Upper lobe of left lung (tissue), 6 donors: ENCODE data around the gene KCNAB1. TPM values are rescaled to one million over a fixed set of nuclear protein-coding genes. Genes with fewer than 3 reads are reported as not detected.

Source experiments
- ATAC-seq, 2 donors: fragments of 200-7000 bp; cut with Tn5 transposase; one replicate each; pipeline ENCODE4 v1.9.1; 2022; ENCODE audit warnings: mild to moderate bottlenecking in 2 of 2, moderate library complexity in 2 of 2; ENCODE audit not compliant: low FRiP score in 2 of 2
- DNase-seq, 2 donors: peaks; one replicate each; pipeline ENCODE4 v3.0.0-alpha.2; 2019 to 2020
- H3K27ac ChIP-seq, 4 donors: fragments of 200-600 bp; sonication (generic); one replicate each; pipeline ENCODE4 v1.5.1; 2016 to 2019
- H3K27me3 ChIP-seq, 4 donors: fragments of 200-600 bp; sonication (generic); one replicate each; pipeline ENCODE4 v1.5.1; 2017 to 2019
- H3K36me3 ChIP-seq, 4 donors: fragments of 200-600 bp; sonication (generic); one replicate each; pipeline ENCODE4 v1.5.1; 2016 to 2019
- H3K4me1 ChIP-seq, 4 donors: fragments of 200-600 bp; sonication (generic); one replicate each; pipeline ENCODE4 v1.5.1; 2018 to 2019
- H3K4me3 ChIP-seq, 4 donors: fragments of 200-600 bp; sonication (generic); one replicate each; pipeline ENCODE4 v1.5.1; 2017 to 2019; ENCODE audit warnings: mild to moderate bottlenecking in 2 of 4, moderate library complexity in 1 of 4
- H3K9me3 ChIP-seq, 4 donors: fragments of 200-600 bp; sonication (generic); one replicate each; pipeline ENCODE4 v1.5.1; 2018 to 2019
- CTCF ChIP-seq, 6 experiments: fragments of 450-650 bp in 4 of 6; fragments of 200-600 bp in 2 of 6; sonication (generic) in 2 of 6; IDR thresholded peaks; one replicate each; pipeline ENCODE4 v1.5.1; 2016 to 2019; ENCODE audit warnings: antibody characterized with exemption in 6 of 6
- EP300 ChIP-seq, 4 donors: sonication (generic); formaldehyde crosslinking; IDR thresholded peaks; one replicate each; pipeline ENCODE4 v1.5.1; 2017; ENCODE audit warnings: antibody characterized with exemption in 4 of 4, control low read depth in 2 of 4
- POLR2A ChIP-seq, 4 donors: fragments of 450-650 bp; IDR thresholded peaks; one replicate each; pipeline ENCODE4 v1.5.1; 2016 to 2017; ENCODE audit warnings: antibody characterized with exemption in 4 of 4, mild to moderate bottlenecking in 2 of 4
- POLR2AphosphoS5 ChIP-seq, 2 donors: sonication (generic); formaldehyde crosslinking; IDR thresholded peaks; one replicate each; pipeline ENCODE4 v1.5.1; 2017; ENCODE audit warnings: antibody characterized with exemption in 2 of 2
- WGBS, 2 donors: methylation state at CpG; one replicate each; pipeline ENCODE4 v1.1.5; 2017 to 2018; 5-methylcytosine and 5-hydroxymethylcytosine counted together
- total RNA-seq, 6 donors: library from RNA; depleted of rRNA in 4 of 6; stranded (reverse); fragments of >200 nt in 4 of 6; gene quantifications; one replicate each; pipeline versions ENCODE4 v1.1.0 to v1.2.1, GENCODE V29; 2016 to 2021
- donor health status: DM: no; HTN: no; CAD: no; lungs with moderate emphysema.
- donor health status: DM: no; HTN: yes; CAD: no; lungs with severe emphysema.

The KCNAB1 gene
- total RNA-seq, 6 donors from 2014 or later = 0.79 to 5.2 (median 3.0) TPM

- Histone ChIP-seq H3K27me3 (no peaks in the 10 kb centered on the region), H3K4me1 (no peaks in the 10 kb centered on the region), H3K9me3 (no peaks in the 10 kb centered on the region), H3K36me3 (no peaks in the 10 kb centered on the region), H3K27ac (no peak overlapping the region), H3K4me3 (no peak overlapping the region)
- DNase-seq (no peak), ATAC-seq (no peak)
- TF ChIP-seq POLR2A (IDR thresholded peaks at IDR 0.05) (no peak), CTCF (IDR thresholded peaks at IDR 0.05) (no peak), EP300 (IDR thresholded peaks at IDR 0.05) (no peak), POLR2AphosphoS5 (IDR thresholded peaks at IDR 0.05) (no peak)
- 89 to 93% methylated on average over 5 of the region's 5 CpGs for WGBS, 2 donors
These were observed 52.2 kb downstream of the KCNAB1 start for GRCh38 chr3:156172536-156172935.

DNA sequence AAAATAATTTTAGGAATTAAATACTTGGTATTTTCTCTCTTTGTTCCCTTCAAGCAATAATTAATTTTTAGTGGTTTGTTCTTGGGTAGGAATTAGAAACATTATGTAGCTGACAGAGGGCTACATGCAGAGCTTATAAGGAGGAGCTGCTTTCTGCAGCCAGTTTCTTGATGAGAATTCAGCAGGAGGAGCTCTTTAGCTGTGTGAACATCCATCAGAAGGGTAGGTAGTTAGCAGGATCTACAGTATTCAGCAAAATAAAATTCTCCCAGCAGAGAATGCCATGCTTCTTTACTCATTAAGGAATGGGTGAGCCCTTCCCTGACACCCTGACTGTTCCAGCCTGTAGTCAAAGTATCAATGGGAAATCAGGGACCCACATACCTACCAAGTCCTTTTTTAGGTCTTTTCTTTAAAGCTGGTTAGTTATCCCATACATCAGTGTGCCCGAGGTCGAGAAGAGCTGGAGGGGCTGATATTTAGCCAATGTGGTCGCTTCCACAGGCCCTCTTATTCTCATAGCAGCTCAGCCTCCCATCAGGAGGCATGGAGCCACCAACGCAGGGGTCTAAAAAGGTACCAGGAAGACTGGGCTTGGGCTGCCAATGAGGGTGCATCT lies 54.0 kb downstream of the KCNAB1 start:
- H3K27ac ChIP-seq = no peak overlapping the region
- H3K4me1 ChIP-seq = no peaks in the 10 kb centered on the region
- no peaks in the 10 kb centered on the region for H3K36me3 ChIP-seq
- no peak overlapping the region for H3K4me3 ChIP-seq
- ATAC-seq (peak in 1 of 2 donors; percentile 69), DNase-seq (no peak)
- H3K9me3 ChIP-seq = no peaks in the 10 kb centered on the region
- TF ChIP-seq EP300 (IDR thresholded peaks at IDR 0.05) (no peak), CTCF (IDR thresholded peaks at IDR 0.05) (no peak), POLR2AphosphoS5 (IDR thresholded peaks at IDR 0.05) (no peak), POLR2A (IDR thresholded peaks at IDR 0.05) (no peak)
- H3K27me3 ChIP-seq = no peaks in the 10 kb centered on the region
- 78 to 87% methylated on average over 4 of the region's 4 CpGs for WGBS, 2 donors

- no peak overlapping the region for H3K27ac ChIP-seq
- 80 to 91% methylated on average over 7 of the region's 7 CpGs for WGBS, 2 donors
- H3K9me3 ChIP-seq = no peaks in the 10 kb centered on the region
- no peaks in the 10 kb centered on the region for H3K27me3 ChIP-seq
- H3K4me1 ChIP-seq = no peaks in the 10 kb centered on the region
- no peak overlapping the region for H3K4me3 ChIP-seq
- DNase-seq (no peak), ATAC-seq (peak in 1 of 2 donors; percentile 34)
- H3K36me3 ChIP-seq = no peaks in the 10 kb centered on the region
- TF ChIP-seq CTCF (IDR thresholded peaks at IDR 0.05) (no peak), POLR2AphosphoS5 (IDR thresholded peaks at IDR 0.05) (no peak), POLR2A (IDR thresholded peaks at IDR 0.05) (no peak), EP300 (IDR thresholded peaks at IDR 0.05) (no peak)
These were observed 55.2 kb downstream of the KCNAB1 start for GRCh38 chr3:156175570-156175969.

DNA sequence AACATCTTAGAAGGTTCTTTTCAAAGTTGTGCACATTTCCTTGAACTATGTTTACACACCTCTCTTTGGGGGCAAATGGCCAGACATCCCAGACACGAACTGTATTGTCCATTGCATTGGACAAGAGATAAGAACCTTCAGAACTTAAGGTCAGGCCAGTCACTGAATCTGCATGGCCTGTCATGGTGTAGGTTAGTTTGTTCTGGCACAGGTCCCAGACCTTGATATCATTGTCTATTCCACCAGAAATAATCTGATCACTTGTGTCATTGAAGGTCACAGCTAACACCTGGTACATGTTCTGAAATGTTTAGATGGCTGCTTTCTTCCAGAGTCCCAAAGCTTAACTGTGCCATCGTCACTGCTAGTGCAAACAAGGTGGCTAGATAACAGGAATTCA lies 55.7 kb downstream of the KCNAB1 start:
- H3K36me3 ChIP-seq = no peaks in the 10 kb centered on the region
- DNase-seq (no peak), ATAC-seq (peak in 1 of 2 donors; percentile 15)
- no peak overlapping the region for H3K4me3 ChIP-seq
- TF ChIP-seq POLR2AphosphoS5 (IDR thresholded peaks at IDR 0.05) (no peak), EP300 (IDR thresholded peaks at IDR 0.05) (no peak), CTCF (IDR thresholded peaks at IDR 0.05) (no peak), POLR2A (IDR thresholded peaks at IDR 0.05) (no peak)
- H3K27me3 ChIP-seq = no peaks in the 10 kb centered on the region
- H3K27ac ChIP-seq = no peak overlapping the region
- no peaks in the 10 kb centered on the region for H3K9me3 ChIP-seq
- no peaks in the 10 kb centered on the region for H3K4me1 ChIP-seq
- 45 to 51% methylated on average over 2 of the region's 2 CpGs for WGBS, 2 donors

DNA sequence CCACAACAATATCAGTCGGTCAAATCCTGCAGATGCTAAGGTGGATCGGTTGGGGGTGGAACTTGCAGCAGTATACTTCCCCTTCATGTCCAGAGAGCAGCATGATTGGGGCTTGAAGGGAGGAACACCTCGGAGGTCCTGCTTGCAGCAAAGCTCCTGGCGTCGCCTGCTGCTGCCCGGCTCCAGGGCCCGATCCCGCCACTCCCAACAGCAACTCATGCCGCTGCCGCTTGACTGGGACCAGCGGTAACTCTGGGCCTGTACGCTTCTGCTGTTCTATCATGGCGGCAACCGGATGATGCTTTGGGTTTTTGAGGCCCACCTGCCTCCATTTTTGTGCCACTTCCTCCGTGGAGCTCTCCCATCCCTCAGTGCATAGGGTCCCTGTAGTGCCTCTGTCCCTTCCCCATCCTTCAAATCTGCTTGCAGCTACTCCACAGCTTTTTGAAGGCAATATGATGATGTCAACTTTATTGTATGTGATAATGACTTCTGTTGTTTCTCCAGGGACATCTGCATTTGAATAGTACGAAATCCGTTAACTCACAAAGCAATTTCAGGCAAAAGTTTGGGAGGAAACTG lies 56.3 kb downstream of the KCNAB1 start:
- H3K9me3 ChIP-seq = no peaks in the 10 kb centered on the region
- WGBS, 2 donors = 93 to 95% methylated on average over 10 to 17 of the region's 17 CpGs
- ATAC-seq = no peak

More for the DNA sequence above, 56.3 kb downstream of the KCNAB1 start:
- no peak for TF ChIP-seq EP300 (IDR thresholded peaks at IDR 0.05)
- no peak for TF ChIP-seq POLR2A (IDR thresholded peaks at IDR 0.05)
- no peak for TF ChIP-seq CTCF (IDR thresholded peaks at IDR 0.05)
- TF ChIP-seq POLR2AphosphoS5 (IDR thresholded peaks at IDR 0.05) = no peak
- H3K4me3 ChIP-seq = no peak overlapping the region
- H3K27ac ChIP-seq = no peak overlapping the region
- no peaks in the 10 kb centered on the region for H3K4me1 ChIP-seq
- DNase-seq = peak in 1 of 2 donors; percentile 59
- H3K36me3 ChIP-seq = no peaks in the 10 kb centered on the region
- H3K27me3 ChIP-seq = no peaks in the 10 kb centered on the region
